ENCODE data around the gene XPO6.

DNA sequence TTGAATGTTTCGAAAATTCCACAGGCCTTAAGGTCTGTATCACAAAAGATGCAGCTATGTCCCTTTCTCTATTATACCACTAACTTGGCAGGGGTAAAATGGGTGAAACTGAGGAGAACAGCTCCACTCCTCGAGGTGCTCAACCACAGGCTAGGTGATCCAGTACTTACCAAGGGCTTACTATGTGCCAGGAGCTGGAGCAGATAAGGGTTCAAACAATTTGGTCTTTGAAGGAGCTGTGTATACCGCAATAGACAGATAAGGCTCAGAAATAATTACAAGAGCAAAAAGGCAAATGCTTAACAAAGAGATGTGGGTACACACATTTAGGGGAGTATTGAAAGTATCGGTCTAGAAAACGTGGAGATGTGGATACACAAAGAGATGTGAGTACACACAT lies 1.5 kb downstream of the XPO6 start:
- TF ChIP-seq HNRNPL (IDR thresholded peaks at IDR 0.05; ENCODE audit: low read depth, low read length) = no peak
- TF ChIP-seq PCBP2 (optimal IDR thresholded peaks at IDR 0.05; ENCODE audit: low read depth, low read length, poor library complexity, severe bottlenecking) = no peak
- TF ChIP-seq MAFF (IDR thresholded peaks at IDR 0.05; ENCODE audit: low read depth, low read length) = no peak
- no peak for TF ChIP-seq CHD4 (IDR thresholded peaks at IDR 0.05; ENCODE audit: borderline replicate concordance, low read length)
- TF ChIP-seq SOX6 (IDR thresholded peaks at IDR 0.05) = no peak
- no peak for TF ChIP-seq SOX6 (CRISPR knock-in tag; IDR thresholded peaks at IDR 0.05)
- TF ChIP-seq ZNF678 (CRISPR knock-in tag; IDR thresholded peaks at IDR 0.05) = no peak
- TF ChIP-seq, protein P1, sequence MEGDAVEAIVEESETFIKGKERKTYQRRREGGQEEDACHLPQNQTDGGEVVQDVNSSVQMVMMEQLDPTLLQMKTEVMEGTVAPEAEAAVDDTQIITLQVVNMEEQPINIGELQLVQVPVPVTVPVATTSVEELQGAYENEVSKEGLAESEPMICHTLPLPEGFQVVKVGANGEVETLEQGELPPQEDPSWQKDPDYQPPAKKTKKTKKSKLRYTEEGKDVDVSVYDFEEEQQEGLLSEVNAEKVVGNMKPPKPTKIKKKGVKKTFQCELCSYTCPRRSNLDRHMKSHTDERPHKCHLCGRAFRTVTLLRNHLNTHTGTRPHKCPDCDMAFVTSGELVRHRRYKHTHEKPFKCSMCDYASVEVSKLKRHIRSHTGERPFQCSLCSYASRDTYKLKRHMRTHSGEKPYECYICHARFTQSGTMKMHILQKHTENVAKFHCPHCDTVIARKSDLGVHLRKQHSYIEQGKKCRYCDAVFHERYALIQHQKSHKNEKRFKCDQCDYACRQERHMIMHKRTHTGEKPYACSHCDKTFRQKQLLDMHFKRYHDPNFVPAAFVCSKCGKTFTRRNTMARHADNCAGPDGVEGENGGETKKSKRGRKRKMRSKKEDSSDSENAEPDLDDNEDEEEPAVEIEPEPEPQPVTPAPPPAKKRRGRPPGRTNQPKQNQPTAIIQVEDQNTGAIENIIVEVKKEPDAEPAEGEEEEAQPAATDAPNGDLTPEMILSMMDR (CRISPR knock-in tag; IDR thresholded peaks at IDR 0.05) = no peak
- TF ChIP-seq, protein P2, sequence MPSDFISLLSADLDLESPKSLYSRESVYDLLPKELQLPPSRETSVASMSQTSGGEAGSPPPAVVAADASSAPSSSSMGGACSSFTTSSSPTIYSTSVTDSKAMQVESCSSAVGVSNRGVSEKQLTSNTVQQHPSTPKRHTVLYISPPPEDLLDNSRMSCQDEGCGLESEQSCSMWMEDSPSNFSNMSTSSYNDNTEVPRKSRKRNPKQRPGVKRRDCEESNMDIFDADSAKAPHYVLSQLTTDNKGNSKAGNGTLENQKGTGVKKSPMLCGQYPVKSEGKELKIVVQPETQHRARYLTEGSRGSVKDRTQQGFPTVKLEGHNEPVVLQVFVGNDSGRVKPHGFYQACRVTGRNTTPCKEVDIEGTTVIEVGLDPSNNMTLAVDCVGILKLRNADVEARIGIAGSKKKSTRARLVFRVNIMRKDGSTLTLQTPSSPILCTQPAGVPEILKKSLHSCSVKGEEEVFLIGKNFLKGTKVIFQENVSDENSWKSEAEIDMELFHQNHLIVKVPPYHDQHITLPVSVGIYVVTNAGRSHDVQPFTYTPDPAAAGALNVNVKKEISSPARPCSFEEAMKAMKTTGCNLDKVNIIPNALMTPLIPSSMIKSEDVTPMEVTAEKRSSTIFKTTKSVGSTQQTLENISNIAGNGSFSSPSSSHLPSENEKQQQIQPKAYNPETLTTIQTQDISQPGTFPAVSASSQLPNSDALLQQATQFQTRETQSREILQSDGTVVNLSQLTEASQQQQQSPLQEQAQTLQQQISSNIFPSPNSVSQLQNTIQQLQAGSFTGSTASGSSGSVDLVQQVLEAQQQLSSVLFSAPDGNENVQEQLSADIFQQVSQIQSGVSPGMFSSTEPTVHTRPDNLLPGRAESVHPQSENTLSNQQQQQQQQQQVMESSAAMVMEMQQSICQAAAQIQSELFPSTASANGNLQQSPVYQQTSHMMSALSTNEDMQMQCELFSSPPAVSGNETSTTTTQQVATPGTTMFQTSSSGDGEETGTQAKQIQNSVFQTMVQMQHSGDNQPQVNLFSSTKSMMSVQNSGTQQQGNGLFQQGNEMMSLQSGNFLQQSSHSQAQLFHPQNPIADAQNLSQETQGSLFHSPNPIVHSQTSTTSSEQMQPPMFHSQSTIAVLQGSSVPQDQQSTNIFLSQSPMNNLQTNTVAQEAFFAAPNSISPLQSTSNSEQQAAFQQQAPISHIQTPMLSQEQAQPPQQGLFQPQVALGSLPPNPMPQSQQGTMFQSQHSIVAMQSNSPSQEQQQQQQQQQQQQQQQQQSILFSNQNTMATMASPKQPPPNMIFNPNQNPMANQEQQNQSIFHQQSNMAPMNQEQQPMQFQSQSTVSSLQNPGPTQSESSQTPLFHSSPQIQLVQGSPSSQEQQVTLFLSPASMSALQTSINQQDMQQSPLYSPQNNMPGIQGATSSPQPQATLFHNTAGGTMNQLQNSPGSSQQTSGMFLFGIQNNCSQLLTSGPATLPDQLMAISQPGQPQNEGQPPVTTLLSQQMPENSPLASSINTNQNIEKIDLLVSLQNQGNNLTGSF (CRISPR knock-in tag; IDR thresholded peaks at IDR 0.05) = no peak
- no peak for TF ChIP-seq NPAS2 (CRISPR knock-in tag; IDR thresholded peaks at IDR 0.05; ENCODE audit: borderline replicate concordance)
- no peak for TF ChIP-seq POLR2AphosphoS5 (IDR thresholded peaks at IDR 0.05; ENCODE audit: low read depth, low read length)
